ENCODE results near the gene GAS2.

- TF ChIP-seq, protein P1, sequence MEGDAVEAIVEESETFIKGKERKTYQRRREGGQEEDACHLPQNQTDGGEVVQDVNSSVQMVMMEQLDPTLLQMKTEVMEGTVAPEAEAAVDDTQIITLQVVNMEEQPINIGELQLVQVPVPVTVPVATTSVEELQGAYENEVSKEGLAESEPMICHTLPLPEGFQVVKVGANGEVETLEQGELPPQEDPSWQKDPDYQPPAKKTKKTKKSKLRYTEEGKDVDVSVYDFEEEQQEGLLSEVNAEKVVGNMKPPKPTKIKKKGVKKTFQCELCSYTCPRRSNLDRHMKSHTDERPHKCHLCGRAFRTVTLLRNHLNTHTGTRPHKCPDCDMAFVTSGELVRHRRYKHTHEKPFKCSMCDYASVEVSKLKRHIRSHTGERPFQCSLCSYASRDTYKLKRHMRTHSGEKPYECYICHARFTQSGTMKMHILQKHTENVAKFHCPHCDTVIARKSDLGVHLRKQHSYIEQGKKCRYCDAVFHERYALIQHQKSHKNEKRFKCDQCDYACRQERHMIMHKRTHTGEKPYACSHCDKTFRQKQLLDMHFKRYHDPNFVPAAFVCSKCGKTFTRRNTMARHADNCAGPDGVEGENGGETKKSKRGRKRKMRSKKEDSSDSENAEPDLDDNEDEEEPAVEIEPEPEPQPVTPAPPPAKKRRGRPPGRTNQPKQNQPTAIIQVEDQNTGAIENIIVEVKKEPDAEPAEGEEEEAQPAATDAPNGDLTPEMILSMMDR (conservative IDR thresholded peaks at IDR 0.05 in 1 of 2, IDR thresholded peaks at IDR 0.05 in 1 of 2; ENCODE audit: extremely low read depth in 1 of 2, insufficient read depth in 1 of 2, low read depth in 1 of 2, low read length in 2 of 2), result no peak
- TF ChIP-seq EZH2 (IDR thresholded peaks at IDR 0.05; ENCODE audit: borderline replicate concordance, low read length), result no peak
Observed at GRCh38 chr11:22723274-22723673, 56.9 kb downstream of the GAS2 start.

Measured in mammary epithelial cell (primary cell).